Karpas-422 (cell line): Measurements from ENCODE around the gene DHX58. TPM values are rescaled to one million over a fixed set of nuclear protein-coding genes. Genes with fewer than 3 reads are reported as not detected.

Experiments
- DNase-seq: peaks from one replicate; pipeline ENCODE4 v3.0.0-alpha.2; 2015
- H2AFZ ChIP-seq: fragments of 200-600 bp; sonication (generic); 2 replicates; pipeline ENCODE4 v1.6.1; 2014; ENCODE audit warnings: antibody characterized with exemption, low read length, mixed read lengths
- H3K27ac ChIP-seq: fragments of 200-600 bp; sonication (generic); 2 replicates; pipeline ENCODE4 v1.5.1; 2014; ENCODE audit warnings: mild to moderate bottlenecking, low read length, moderate library complexity
- H3K27me3 ChIP-seq: fragments of 200-600 bp; sonication (generic); 2 replicates; pipeline ENCODE4 v1.6.1; 2014; ENCODE audit warnings: low read length, mixed read lengths
- H3K36me3 ChIP-seq: fragments of 200-600 bp; sonication (generic); 2 replicates; pipeline ENCODE4 v1.6.1; 2014; ENCODE audit warnings: low read length, mixed read lengths; ENCODE audit not compliant: insufficient read depth
- H3K4me1 ChIP-seq: fragments of 200-600 bp; sonication (generic); 2 replicates; pipeline ENCODE4 v1.6.1; 2014; ENCODE audit warnings: mild to moderate bottlenecking, low read length, mixed read lengths
- H3K4me2 ChIP-seq: fragments of 200-600 bp; sonication (generic); 2 replicates; pipeline ENCODE4 v1.6.1; 2014; ENCODE audit warnings: low read length, low read depth, mild to moderate bottlenecking; ENCODE audit not compliant: poor library complexity, severe bottlenecking
- H3K4me3 ChIP-seq: fragments of 200-600 bp; sonication (generic); 2 replicates; pipeline ENCODE4 v1.5.1; 2014; ENCODE audit warnings: mild to moderate bottlenecking, antibody characterized with exemption, low read length, mixed read lengths
- H3K79me2 ChIP-seq: fragments of 200-600 bp; sonication (generic); 2 replicates; pipeline ENCODE4 v1.6.1; 2014; ENCODE audit warnings: mild to moderate bottlenecking, low read length, mixed read lengths
- H3K9ac ChIP-seq: fragments of 200-600 bp; sonication (generic); 2 replicates; pipeline ENCODE4 v1.6.0; 2014; ENCODE audit warnings: low read length
- H3K9me2 ChIP-seq: fragments of 200-600 bp; sonication (generic), shearing (Covaris generic); replicated peaks from 2 replicates; pipeline ENCODE4 v1.6.0; 2014; ENCODE audit warnings: mild to moderate bottlenecking, low read length, moderate library complexity; ENCODE audit not compliant: insufficient read depth
- H3K9me3 ChIP-seq: fragments of 300-700, 200-600 bp; sonication (generic); 2 replicates; pipeline ENCODE4 v1.6.1; 2014; ENCODE audit warnings: low read length, mixed read lengths
- H4K20me1 ChIP-seq: fragments of 200-600 bp; sonication (generic); 2 replicates; pipeline ENCODE4 v1.6.1; 2014; ENCODE audit warnings: mild to moderate bottlenecking, antibody characterized with exemption, low read length, low read depth; ENCODE audit not compliant: insufficient read depth
- total RNA-seq: library from RNA; depleted of rRNA; stranded (reverse); fragments of >200 nt; shearing (Covaris generic); gene quantifications from 2 replicates; pipeline ENCODE4 v1.2.3, GENCODE V29; 2014; ENCODE audit warnings: low replicate concordance

DHX58 gene
- total RNA-seq, 1 experiment from 2014 or later = 12.6 TPM

DNA sequence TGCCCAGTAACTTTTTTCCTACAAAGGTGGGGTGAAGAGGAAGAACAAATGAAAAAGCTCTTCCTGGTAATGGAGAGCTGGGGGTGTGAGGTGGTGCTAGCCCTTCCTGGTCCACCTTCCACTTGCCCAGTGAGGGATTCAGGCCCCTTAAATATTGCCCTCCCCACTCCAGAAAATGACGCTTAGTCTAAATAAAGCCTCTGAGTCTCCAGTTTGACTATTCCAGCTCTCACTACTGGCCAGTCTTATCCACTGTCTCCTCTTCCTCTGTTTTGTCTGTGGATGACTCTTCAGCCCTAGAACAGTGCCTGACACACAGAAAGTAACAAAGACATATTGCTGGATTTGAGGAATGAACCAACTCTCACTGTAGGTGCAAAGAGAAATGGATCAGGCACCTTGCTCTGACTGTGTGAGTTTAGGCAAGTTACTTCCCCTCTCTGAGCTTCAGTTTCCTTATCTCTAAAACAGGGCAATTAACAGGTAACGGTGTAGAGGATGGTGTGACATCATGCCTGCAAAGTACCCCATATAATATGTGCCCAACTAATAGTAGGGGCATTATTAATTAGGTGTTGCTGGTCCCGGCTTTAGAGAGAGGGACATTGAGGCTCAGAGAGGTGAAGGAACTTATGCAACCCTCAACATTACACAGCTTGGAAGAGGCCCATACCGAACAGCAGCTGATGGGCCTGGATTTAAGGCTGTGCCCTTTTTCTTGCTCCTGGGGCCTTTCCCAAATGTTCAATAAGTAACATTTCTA is 35.5 kb downstream of the DHX58 start:
- H3K79me2 ChIP-seq = no peaks in the 10 kb centered on the region
- H3K9me2 ChIP-seq = no peaks in the 10 kb centered on the region
- H3K4me1 ChIP-seq = no peaks in the 10 kb centered on the region
- H3K4me3 ChIP-seq = no peak overlapping the region
- H4K20me1 ChIP-seq = no peaks in the 10 kb centered on the region
- no peak overlapping the region for H3K9ac ChIP-seq
- H3K9me3 ChIP-seq = no peaks in the 10 kb centered on the region
- no peak overlapping the region for H3K4me2 ChIP-seq
- H3K27ac ChIP-seq = no peak overlapping the region
- H3K36me3 ChIP-seq = no peaks in the 10 kb centered on the region
- no peak overlapping the region for H2AFZ ChIP-seq
- H3K27me3 ChIP-seq = no peaks in the 10 kb centered on the region
- no peak for DNase-seq

DNA sequence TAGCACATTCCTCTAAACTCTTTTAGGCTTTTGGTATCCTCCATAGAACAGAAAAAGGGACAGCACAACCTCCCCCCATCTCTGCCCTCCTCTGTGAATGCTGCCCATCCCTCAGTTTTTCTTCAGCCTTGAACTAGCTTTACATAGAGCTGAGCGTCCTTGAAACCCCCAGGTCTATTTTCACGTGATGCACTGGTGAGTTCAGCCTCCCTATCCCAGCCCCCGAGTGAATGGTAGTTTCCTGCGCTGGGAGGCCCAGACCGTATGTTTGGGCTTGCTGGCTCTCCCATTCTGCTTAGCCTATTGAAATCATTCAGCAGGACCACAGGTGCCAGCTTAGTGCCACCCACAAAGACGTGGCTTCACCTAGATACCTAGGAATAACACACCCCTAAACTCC is 36.7 kb downstream of the DHX58 start:
- no peaks in the 10 kb centered on the region for H3K36me3 ChIP-seq
- DNase-seq = no peak
- no peaks in the 10 kb centered on the region for H3K9me3 ChIP-seq
- no peak overlapping the region for H3K9ac ChIP-seq
- no peak overlapping the region for H3K27ac ChIP-seq
- H3K79me2 ChIP-seq = no peaks in the 10 kb centered on the region
- no peak overlapping the region for H2AFZ ChIP-seq
- no peaks in the 10 kb centered on the region for H3K4me1 ChIP-seq
- no peaks in the 10 kb centered on the region for H3K27me3 ChIP-seq
- H3K4me2 ChIP-seq = no peak overlapping the region
- no peaks in the 10 kb centered on the region for H3K9me2 ChIP-seq
- H3K4me3 ChIP-seq = no peak overlapping the region
- H4K20me1 ChIP-seq = no peaks in the 10 kb centered on the region

DNA sequence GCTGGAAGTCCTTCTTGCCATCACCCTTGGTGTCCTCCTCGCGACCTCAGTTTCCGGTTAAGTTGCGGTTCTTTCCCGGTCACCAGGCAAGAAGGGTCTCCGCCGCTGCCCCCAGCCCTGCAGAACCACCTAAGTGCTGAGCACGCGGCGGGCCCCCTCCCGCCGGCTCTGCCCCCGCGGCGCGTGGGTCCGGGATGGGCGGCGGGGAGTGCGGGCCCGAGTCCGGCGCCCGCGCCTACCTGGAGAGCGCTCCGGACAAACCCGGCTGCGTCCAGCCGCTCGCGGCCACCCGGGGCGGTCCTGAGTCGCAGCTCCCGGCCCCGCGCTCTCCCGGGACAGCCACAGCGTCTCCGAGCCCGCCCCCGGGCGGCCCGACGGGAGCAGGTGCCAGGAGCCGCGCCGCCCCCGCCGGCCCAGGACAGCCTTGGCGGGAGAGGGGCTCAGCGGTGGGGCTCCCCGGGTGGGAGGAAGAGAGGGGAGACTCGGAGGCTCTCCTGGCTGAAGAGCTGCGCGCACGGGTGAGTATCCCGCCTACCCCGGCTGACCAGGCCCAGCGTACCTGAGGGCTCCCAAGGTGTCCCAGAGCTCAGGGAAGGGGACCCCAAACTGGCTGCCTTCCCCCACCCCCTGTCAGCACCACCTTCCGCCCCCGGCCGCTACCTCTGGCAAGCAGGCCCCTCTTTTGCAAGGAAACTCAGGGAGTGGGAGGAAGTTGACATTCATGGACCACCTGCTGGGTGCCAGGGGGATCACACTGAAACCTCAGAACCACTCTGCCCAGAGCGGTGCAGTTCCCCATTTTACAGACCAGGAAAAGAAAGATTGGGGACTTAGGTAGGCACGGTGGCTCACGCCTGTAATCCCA is 40.0 kb downstream of the DHX58 start:
- H2AFZ ChIP-seq = no peak overlapping the region
- H4K20me1 ChIP-seq = no peaks in the 10 kb centered on the region
- H3K9ac ChIP-seq = no peak overlapping the region
- no peaks in the 10 kb centered on the region for H3K79me2 ChIP-seq
- no peak overlapping the region for H3K27ac ChIP-seq
- H3K9me3 ChIP-seq = no peaks in the 10 kb centered on the region
- H3K27me3 ChIP-seq = no peaks in the 10 kb centered on the region
- H3K4me3 ChIP-seq = no peak overlapping the region
- H3K9me2 ChIP-seq = no peaks in the 10 kb centered on the region
- H3K36me3 ChIP-seq = no peaks in the 10 kb centered on the region
- no peak overlapping the region for H3K4me2 ChIP-seq
- DNase-seq = no peak
- no peaks in the 10 kb centered on the region for H3K4me1 ChIP-seq

DNA sequence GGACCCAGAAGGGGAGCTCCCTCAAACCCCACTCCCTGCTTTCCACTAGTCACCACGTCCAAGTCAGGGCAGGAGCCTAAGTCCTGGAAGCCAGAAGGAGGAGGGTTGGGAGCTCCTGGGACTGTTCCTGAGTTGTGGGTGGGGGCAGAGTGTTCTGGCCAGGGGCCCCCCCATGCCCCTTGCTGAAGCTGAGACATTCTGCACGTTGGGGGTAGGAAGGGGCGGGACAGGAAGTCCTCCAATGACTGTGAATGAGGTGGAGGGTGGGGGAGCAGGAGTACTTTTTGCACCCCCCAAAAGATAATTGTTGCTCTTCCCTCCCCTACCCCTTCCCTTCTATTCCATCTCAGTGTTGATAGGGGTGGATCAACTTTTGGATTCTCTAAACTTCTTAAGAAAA is 40.7 kb downstream of the DHX58 start:
- Histone ChIP-seq H3K27ac (no peak overlapping the region), H3K4me3 (no peak overlapping the region), H4K20me1 (no peaks in the 10 kb centered on the region), H3K9ac (no peak overlapping the region), H2AFZ (no peak overlapping the region), H3K79me2 (no peaks in the 10 kb centered on the region), H3K27me3 (no peaks in the 10 kb centered on the region), H3K9me3 (no peaks in the 10 kb centered on the region), H3K4me2 (no peak overlapping the region), H3K4me1 (no peaks in the 10 kb centered on the region), H3K36me3 (no peaks in the 10 kb centered on the region), H3K9me2 (no peaks in the 10 kb centered on the region)
- no peak for DNase-seq

DNA sequence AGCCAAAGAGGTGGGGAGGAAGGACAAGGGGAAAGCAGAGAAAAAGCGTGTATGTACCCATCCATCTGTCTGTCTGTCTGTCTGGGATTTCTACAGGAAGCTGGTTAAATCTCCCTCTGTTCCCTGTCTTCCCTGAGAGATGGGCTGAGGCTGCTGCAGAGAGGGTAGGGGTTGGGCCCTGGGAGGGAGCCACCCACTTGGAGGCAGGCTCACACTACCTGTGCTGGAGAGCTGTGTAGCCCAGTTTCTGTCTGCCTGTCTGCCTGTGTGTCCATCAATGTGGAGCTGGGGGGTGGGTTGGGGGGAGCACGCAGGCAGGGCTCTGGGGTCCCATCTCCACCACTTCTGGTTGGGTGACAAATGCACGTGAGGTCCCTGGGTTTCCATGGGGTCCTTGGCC is 43.5 kb downstream of the DHX58 start:
- Histone ChIP-seq H3K9ac (no peak overlapping the region), H3K79me2 (no peaks in the 10 kb centered on the region), H3K9me2 (no peaks in the 10 kb centered on the region), H3K27ac (no peak overlapping the region), H3K36me3 (no peaks in the 10 kb centered on the region), H3K27me3 (no peaks in the 10 kb centered on the region), H3K4me2 (no peak overlapping the region), H3K9me3 (no peaks in the 10 kb centered on the region), H3K4me1 (peaks cover 2% of the 10 kb centered on the region; the same call in 1 of the 2 replicates), H3K4me3 (no peak overlapping the region), H2AFZ (no peak overlapping the region), H4K20me1 (no peaks in the 10 kb centered on the region)
- no peak for DNase-seq

DNA sequence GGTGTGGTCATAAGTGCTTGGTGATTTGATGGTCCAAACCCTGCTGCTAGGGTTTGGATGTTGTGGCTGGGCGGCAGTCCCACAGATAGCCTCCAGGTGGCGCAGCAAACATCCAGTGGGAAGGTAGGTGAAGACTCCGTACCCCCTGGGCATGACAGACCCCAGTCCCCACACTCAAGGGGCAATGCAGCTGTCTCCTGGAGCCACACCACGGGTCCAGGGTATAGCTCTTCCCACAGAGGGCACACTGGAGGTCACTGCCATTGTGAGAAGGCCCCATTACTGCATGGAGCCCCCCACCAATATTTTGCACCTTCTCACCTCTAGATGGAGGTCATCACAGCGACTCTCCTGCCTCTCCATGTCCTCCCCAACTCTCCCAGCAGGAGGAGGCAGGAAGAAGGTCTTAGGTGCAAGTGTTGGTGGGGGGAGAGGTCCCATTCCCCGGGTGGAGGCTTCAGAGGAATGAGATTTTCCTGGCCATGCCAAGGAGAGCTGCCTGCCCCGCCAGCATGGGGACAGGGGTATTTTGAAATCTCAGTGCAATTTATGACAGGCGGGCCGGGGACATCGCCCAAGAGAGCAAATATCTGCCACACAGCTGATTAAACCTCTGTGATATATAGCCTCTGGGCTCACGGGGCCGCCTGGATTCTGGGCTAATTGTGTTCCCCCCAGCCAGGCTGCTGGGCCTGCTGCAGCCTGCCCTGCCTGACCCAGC is 45.0 kb downstream of the DHX58 start:
- Histone ChIP-seq H3K9ac (no peak overlapping the region), H3K36me3 (no peaks in the 10 kb centered on the region), H3K27me3 (no peaks in the 10 kb centered on the region), H3K9me2 (no peaks in the 10 kb centered on the region), H3K4me1 (peaks cover 8% of the 10 kb centered on the region), H3K9me3 (no peaks in the 10 kb centered on the region), H3K79me2 (no peaks in the 10 kb centered on the region), H3K4me2 (no peak overlapping the region), H4K20me1 (no peaks in the 10 kb centered on the region), H2AFZ (no peak overlapping the region), H3K27ac (no peak overlapping the region), H3K4me3 (no peak overlapping the region)
- peak; percentile 86 for DNase-seq

DNA sequence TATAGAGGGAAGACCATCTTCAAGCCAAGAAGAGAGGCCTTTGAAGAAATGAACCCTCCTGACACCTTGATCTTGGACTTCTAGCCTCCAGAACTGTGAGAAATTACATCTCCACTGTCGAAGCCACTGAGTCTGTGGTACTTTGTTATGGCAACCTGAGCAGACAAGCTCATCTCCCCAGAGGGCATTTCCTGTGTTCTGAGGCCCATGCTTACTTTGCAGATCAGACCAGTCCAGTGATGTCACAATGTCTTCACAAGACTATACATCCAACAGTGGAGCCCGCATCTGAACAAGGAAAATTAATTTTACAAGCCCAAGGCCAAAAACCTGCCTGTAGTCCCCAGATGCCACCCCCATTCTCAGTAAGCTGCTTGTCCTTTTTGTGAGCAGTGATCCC is 47.3 kb downstream of the DHX58 start:
- H4K20me1 ChIP-seq = no peaks in the 10 kb centered on the region
- no peaks in the 10 kb centered on the region for H3K27me3 ChIP-seq
- no peak overlapping the region for H3K4me3 ChIP-seq
- no peaks in the 10 kb centered on the region for H3K9me2 ChIP-seq
- H3K27ac ChIP-seq = no peak overlapping the region
- DNase-seq = no peak
- no peaks in the 10 kb centered on the region for H3K9me3 ChIP-seq
- H3K4me1 ChIP-seq = peaks cover 8% of the 10 kb centered on the region
- H3K4me2 ChIP-seq = no peak overlapping the region
- no peak overlapping the region for H3K9ac ChIP-seq
- no peaks in the 10 kb centered on the region for H3K36me3 ChIP-seq
- H2AFZ ChIP-seq = no peak overlapping the region
- no peaks in the 10 kb centered on the region for H3K79me2 ChIP-seq

DNA sequence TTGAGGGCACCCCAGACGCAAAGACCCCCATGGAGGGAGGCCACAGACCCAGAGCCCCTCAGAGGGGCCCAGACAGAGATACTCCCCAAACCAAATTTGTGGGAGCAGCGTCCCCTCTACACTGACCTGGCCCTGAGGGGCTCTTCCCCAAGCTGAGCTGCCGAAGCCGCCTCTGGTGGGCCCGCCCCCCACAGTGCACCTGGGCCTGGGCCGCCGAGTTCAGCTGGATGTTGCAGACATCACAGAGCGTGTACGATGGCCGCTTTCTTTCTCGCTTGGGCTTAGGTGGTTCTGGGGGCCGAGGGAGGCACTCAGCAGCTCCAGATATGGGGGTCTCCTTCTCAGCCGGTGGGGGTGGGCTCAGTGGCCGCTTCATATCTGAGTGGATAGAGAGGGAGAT is 49.8 kb downstream of the DHX58 start:
- H3K79me2 ChIP-seq = no peaks in the 10 kb centered on the region
- no peak overlapping the region for H3K27ac ChIP-seq
- H3K9me3 ChIP-seq = no peaks in the 10 kb centered on the region
- H4K20me1 ChIP-seq = no peaks in the 10 kb centered on the region
- H3K36me3 ChIP-seq = no peaks in the 10 kb centered on the region
- peaks cover 8% of the 10 kb centered on the region for H3K4me1 ChIP-seq
- H2AFZ ChIP-seq = no peak overlapping the region
- H3K9ac ChIP-seq = no peak overlapping the region
- no peak overlapping the region for H3K4me3 ChIP-seq
- H3K9me2 ChIP-seq = no peaks in the 10 kb centered on the region
- no peak for DNase-seq
- no peak overlapping the region for H3K4me2 ChIP-seq
- no peaks in the 10 kb centered on the region for H3K27me3 ChIP-seq
